GM18498 (cell line): ENCODE results near the gene LHFPL2.

Experiments used
- ATAC-seq: cut with Tn5 transposase; IDR thresholded peaks from one replicate; pipeline ENCODE4 v1.9.1; 2021; ENCODE audit warnings: mild to moderate bottlenecking, moderate library complexity; ENCODE audit not compliant: unreplicated experiment

Gene LHFPL2

GRCh38 chr5:78527925-78528324, 120.6 kb downstream of the LHFPL2 start:
- ATAC-seq, result no peak

GRCh38 chr5:78527054-78527859, 121.3 kb downstream of the LHFPL2 start:
- no peak for ATAC-seq

- no peak for ATAC-seq
Observed at GRCh38 chr5:78526049-78526525, 122.5 kb downstream of the LHFPL2 start.

GRCh38 chr5:78523314-78524193, 125.0 kb downstream of the LHFPL2 start:
- ATAC-seq, result no peak

GRCh38 chr5:78522476-78523260, 125.9 kb downstream of the LHFPL2 start:
- no peak for ATAC-seq

- no peak for ATAC-seq
Observed at GRCh38 chr5:78521455-78521854, 127.1 kb downstream of the LHFPL2 start.

GRCh38 chr5:78519198-78519941, 129.2 kb downstream of the LHFPL2 start:
- ATAC-seq, result no peak

- ATAC-seq, result no peak
Observed at GRCh38 chr5:78518365-78519197, 130.0 kb downstream of the LHFPL2 start.

GRCh38 chr5:78515670-78516069, 132.9 kb downstream of the LHFPL2 start:
- ATAC-seq, result no peak

GRCh38 chr5:78514427-78515330, 133.9 kb downstream of the LHFPL2 start:
- no peak for ATAC-seq

GRCh38 chr5:78513441-78513840, 135.1 kb downstream of the LHFPL2 start:
- ATAC-seq, result no peak

- ATAC-seq, result no peak
Observed at GRCh38 chr5:78512435-78512834, 136.1 kb downstream of the LHFPL2 start.

- ATAC-seq, result no peak
Observed at GRCh38 chr5:78511121-78511906, 137.3 kb downstream of the LHFPL2 start.

GRCh38 chr5:78509884-78510769, 138.4 kb downstream of the LHFPL2 start:
- ATAC-seq, result peak; percentile 92

- no peak for ATAC-seq
Observed at GRCh38 chr5:78509145-78509865, 139.3 kb downstream of the LHFPL2 start.

- ATAC-seq, result no peak
Observed at GRCh38 chr5:78508186-78508765, 140.3 kb downstream of the LHFPL2 start.
